Stomach smooth muscle (tissue), 2 donors: ENCODE results near the gene IFITM5.
"Not testable (repeated sequence)": the region's sequence is repeated elsewhere in the genome, so short reads cannot be mapped to it uniquely, and the experiment has no call there.

ENCODE experiments used
- H3K27ac ChIP-seq: one replicate; pipeline ENCODE4 v1.7.0; 2013; ENCODE audit warnings: mild to moderate bottlenecking, low read length, inconsistent platforms
- H3K27me3 ChIP-seq, 2 donors: one replicate each; pipeline ENCODE4 v1.7.0; 2013; ENCODE audit warnings: low read length in 2 of 2; ENCODE audit not compliant: insufficient read depth in 2 of 2, control insufficient read depth in 1 of 2
- H3K36me3 ChIP-seq, 2 donors: one replicate each; pipeline ENCODE4 v1.7.0; 2013; ENCODE audit warnings: low read length in 2 of 2; ENCODE audit not compliant: control insufficient read depth in 2 of 2, insufficient read depth in 2 of 2
- H3K4me1 ChIP-seq: one replicate; pipeline ENCODE4 v1.7.0; 2013; ENCODE audit warnings: low read length; ENCODE audit not compliant: control insufficient read depth, insufficient read depth
- H3K4me3 ChIP-seq, 2 donors: one replicate each; pipeline ENCODE4 v1.7.0; 2013; ENCODE audit warnings: low read length in 2 of 2
- H3K9ac ChIP-seq, 2 donors: one replicate each; pipeline ENCODE4 v1.7.0; 2013; ENCODE audit warnings: low read length in 2 of 2, mild to moderate bottlenecking in 1 of 2
- H3K9me3 ChIP-seq, 2 donors: one replicate each; pipeline ENCODE4 v1.7.0; 2013; ENCODE audit warnings: low read length in 2 of 2; ENCODE audit not compliant: control insufficient read depth in 2 of 2
- donor health status: healthy.
- donor health status: Pancreatic carcinoma.

IFITM5 gene

GRCh38 chr11:334264-334994, 35.1 kb upstream of the IFITM5 start:
- peaks cover 16% of the 10 kb centered on the region for H3K4me1 ChIP-seq
- H3K27ac ChIP-seq, result no peak overlapping the region
- peak overlapping the region in 1 of 2 donors; percentile 15 for H3K4me3 ChIP-seq
- no peak overlapping the region for H3K9ac ChIP-seq
- H3K36me3 ChIP-seq, result no peaks in the 10 kb centered on the region
- H3K9me3 ChIP-seq, result no peaks in the 10 kb centered on the region
- H3K27me3 ChIP-seq, result peaks cover 0 to 2% of the 10 kb centered on the region in 2 donors

GRCh38 chr11:333616-334263, 34.4 kb upstream of the IFITM5 start:
- not testable (repeated sequence) for H3K27ac ChIP-seq, H3K9me3 ChIP-seq, H3K27me3 ChIP-seq, H3K4me3 ChIP-seq, H3K9ac ChIP-seq, H3K36me3 ChIP-seq
- H3K4me1 ChIP-seq, result peaks cover 16% of the 10 kb centered on the region

GRCh38 chr11:332651-333480, 33.5 kb upstream of the IFITM5 start:
- Histone ChIP-seq H3K9ac (no peak overlapping the region), H3K36me3 (no peaks in the 10 kb centered on the region), H3K27me3 (no peaks in the 10 kb centered on the region), H3K9me3 (no peaks in the 10 kb centered on the region), H3K4me1 (peaks cover 16% of the 10 kb centered on the region), H3K4me3 (no peak overlapping the region), H3K27ac (no peak overlapping the region)

GRCh38 chr11:331358-332060, 32.2 kb upstream of the IFITM5 start:
- H3K9me3 ChIP-seq, result no peaks in the 10 kb centered on the region
- no peaks in the 10 kb centered on the region for H3K36me3 ChIP-seq
- H3K9ac ChIP-seq, result no peak overlapping the region
- H3K27me3 ChIP-seq, result no peaks in the 10 kb centered on the region
- H3K4me3 ChIP-seq, result no peak overlapping the region
- no peak overlapping the region for H3K27ac ChIP-seq
- peaks cover 26% of the 10 kb centered on the region for H3K4me1 ChIP-seq

GRCh38 chr11:330694-331357, 31.5 kb upstream of the IFITM5 start:
- H3K36me3 ChIP-seq, result no peaks in the 10 kb centered on the region
- peaks cover 28% of the 10 kb centered on the region for H3K4me1 ChIP-seq
- H3K9me3 ChIP-seq, result no peaks in the 10 kb centered on the region
- H3K27ac ChIP-seq, result no peak overlapping the region
- no peak overlapping the region for H3K9ac ChIP-seq
- no peak overlapping the region for H3K4me3 ChIP-seq
- H3K27me3 ChIP-seq, result no peaks in the 10 kb centered on the region

GRCh38 chr11:330307-330693, 31.0 kb upstream of the IFITM5 start:
- peaks cover 28% of the 10 kb centered on the region for H3K4me1 ChIP-seq
- no peaks in the 10 kb centered on the region for H3K36me3 ChIP-seq
- no peak overlapping the region for H3K9ac ChIP-seq
- no peaks in the 10 kb centered on the region for H3K27me3 ChIP-seq
- H3K9me3 ChIP-seq, result no peaks in the 10 kb centered on the region
- H3K27ac ChIP-seq, result no peak overlapping the region
- no peak overlapping the region for H3K4me3 ChIP-seq

- Histone ChIP-seq H3K4me3 (no peak overlapping the region), H3K9me3 (no peaks in the 10 kb centered on the region), H3K9ac (no peak overlapping the region), H3K27ac (no peak overlapping the region), H3K27me3 (no peaks in the 10 kb centered on the region), H3K36me3 (no peaks in the 10 kb centered on the region), H3K4me1 (peaks cover 29% of the 10 kb centered on the region)
Measured at GRCh38 chr11:329886-330253, 30.5 kb upstream of the IFITM5 start.

GRCh38 chr11:328516-329100, 29.3 kb upstream of the IFITM5 start:
- H3K9me3 ChIP-seq, H3K27ac ChIP-seq, H3K36me3 ChIP-seq, H3K27me3 ChIP-seq, H3K4me3 ChIP-seq, H3K9ac ChIP-seq: not testable (repeated sequence)
- peaks cover 39% of the 10 kb centered on the region for H3K4me1 ChIP-seq

GRCh38 chr11:328012-328411, 28.7 kb upstream of the IFITM5 start:
- Histone ChIP-seq H3K9me3 (no peaks in the 10 kb centered on the region), H3K4me1 (peaks cover 41% of the 10 kb centered on the region), H3K36me3 (no peaks in the 10 kb centered on the region), H3K4me3 (no peak overlapping the region), H3K27me3 (no peaks in the 10 kb centered on the region), H3K9ac (no peak overlapping the region), H3K27ac (no peak overlapping the region)

GRCh38 chr11:327581-327923, 28.2 kb upstream of the IFITM5 start:
- no peaks in the 10 kb centered on the region for H3K27me3 ChIP-seq
- no peaks in the 10 kb centered on the region for H3K9me3 ChIP-seq
- no peak overlapping the region for H3K4me3 ChIP-seq
- H3K36me3 ChIP-seq, result no peaks in the 10 kb centered on the region
- H3K9ac ChIP-seq, result peak overlapping the region; percentile 30 to 60
- peaks cover 38% of the 10 kb centered on the region for H3K4me1 ChIP-seq
- H3K27ac ChIP-seq, result peak overlapping the region; percentile 95
